ENCODE results near the gene PAQR5. TPM values are rescaled to one million over a fixed set of nuclear protein-coding genes. Genes with fewer than 3 reads are reported as not detected.

The PAQR5 gene
- polyA plus RNA-seq, 4 donors: 28.3 to 35.8 (median 33.6) TPM

GRCh38 chr15:69388260-69388705 is 89.6 kb downstream of the PAQR5 start:
- no peak for DNase-seq (ENCODE audit: low read depth in 4 of 4, low spot score in 2 of 4)

- DNase-seq (ENCODE audit: low read depth in 4 of 4, low spot score in 2 of 4): no peak
Observed at GRCh38 chr15:69389426-69389825, 90.7 kb downstream of the PAQR5 start.

- no peak for DNase-seq (ENCODE audit: low read depth in 4 of 4, low spot score in 2 of 4)
Observed at GRCh38 chr15:69390575-69390974, 91.9 kb downstream of the PAQR5 start.

- DNase-seq (ENCODE audit: low read depth in 4 of 4, low spot score in 2 of 4): no peak
Observed at GRCh38 chr15:69391046-69391757, 92.5 kb downstream of the PAQR5 start.

GRCh38 chr15:69392352-69392751 is 93.6 kb downstream of the PAQR5 start:
- no peak for DNase-seq (ENCODE audit: low read depth in 4 of 4, low spot score in 2 of 4)

- DNase-seq (ENCODE audit: low read depth in 4 of 4, low spot score in 2 of 4): no peak
Observed at GRCh38 chr15:69393831-69394491, 95.2 kb downstream of the PAQR5 start.

GRCh38 chr15:69394556-69395282 is 96.0 kb downstream of the PAQR5 start:
- DNase-seq (ENCODE audit: low read depth in 4 of 4, low spot score in 2 of 4): peak in 3 of 4 donors; percentile 42 to 77 (median 50)

GRCh38 chr15:69395460-69395859 is 96.7 kb downstream of the PAQR5 start:
- DNase-seq (ENCODE audit: low read depth in 4 of 4, low spot score in 2 of 4): no peak

- no peak for DNase-seq (ENCODE audit: low read depth in 4 of 4, low spot score in 2 of 4)
Observed at GRCh38 chr15:69395991-69396390, 97.3 kb downstream of the PAQR5 start.

- DNase-seq (ENCODE audit: low read depth in 4 of 4, low spot score in 2 of 4): no peak
Observed at GRCh38 chr15:69398491-69398891, 99.8 kb downstream of the PAQR5 start.

- DNase-seq (ENCODE audit: low read depth in 4 of 4, low spot score in 2 of 4): no peak
Observed at GRCh38 chr15:69400850-69401249, 102.1 kb downstream of the PAQR5 start.

GRCh38 chr15:69402816-69403215 is 104.1 kb downstream of the PAQR5 start:
- no peak for DNase-seq (ENCODE audit: low read depth in 4 of 4, low spot score in 2 of 4)

- DNase-seq (ENCODE audit: low read depth in 4 of 4, low spot score in 2 of 4): no peak
Observed at GRCh38 chr15:69403594-69403993, 104.9 kb downstream of the PAQR5 start.

GRCh38 chr15:69405110-69405509 is 106.4 kb downstream of the PAQR5 start:
- no peak for DNase-seq (ENCODE audit: low read depth in 4 of 4, low spot score in 2 of 4)

- DNase-seq (ENCODE audit: low read depth in 4 of 4, low spot score in 2 of 4): no peak
Observed at GRCh38 chr15:69407719-69408400, 109.1 kb downstream of the PAQR5 start.

GRCh38 chr15:69408841-69409240 is 110.1 kb downstream of the PAQR5 start:
- no peak for DNase-seq (ENCODE audit: low read depth in 4 of 4, low spot score in 2 of 4)

GRCh38 chr15:69410248-69410874 is 111.6 kb downstream of the PAQR5 start:
- DNase-seq (ENCODE audit: low read depth in 4 of 4, low spot score in 2 of 4): no peak

GRCh38 chr15:69412274-69412673 is 113.6 kb downstream of the PAQR5 start:
- no peak for DNase-seq (ENCODE audit: low read depth in 4 of 4, low spot score in 2 of 4)

- DNase-seq (ENCODE audit: low read depth in 4 of 4, low spot score in 2 of 4): no peak
Observed at GRCh38 chr15:69412701-69413100, 114.0 kb downstream of the PAQR5 start.
